Measurements from ENCODE around the gene FOXRED2.
"Not testable (repeated sequence)": the region's sequence is repeated elsewhere in the genome, so short reads cannot be mapped to it uniquely, and the experiment has no call there.

GRCh38 chr22:36452978-36453607 is 53.7 kb downstream of the FOXRED2 start:
- TF ChIP-seq CTCF (IDR thresholded peaks at IDR 0.05); TCF7L2 (IDR thresholded peaks at IDR 0.05; ENCODE audit: low read depth, low read length); REST (IDR thresholded peaks at IDR 0.05; ENCODE audit: insufficient read depth in 1 of 2, low read depth in 2 of 2, low read length in 1 of 2): not testable (repeated sequence)

Data from Panc1 (cell line).